HL-60/S4 treated with retinoic acid at 250 ng/mL for 4 days and 3 days (cell line): Measurements from ENCODE around the gene AHDC1.
"Not testable (repeated sequence)": the region's sequence is repeated elsewhere in the genome, so short reads cannot be mapped to it uniquely, and the experiment has no call there.

Experiments
- in situ Hi-C: fragments of 300-500 bp; cut with MboI; formaldehyde crosslinking; loops from 2 replicates; pipeline ENCODE4 v1.7.0; 2022; ENCODE audit warnings: low sequenced_read_pairs

Gene AHDC1, protein sequence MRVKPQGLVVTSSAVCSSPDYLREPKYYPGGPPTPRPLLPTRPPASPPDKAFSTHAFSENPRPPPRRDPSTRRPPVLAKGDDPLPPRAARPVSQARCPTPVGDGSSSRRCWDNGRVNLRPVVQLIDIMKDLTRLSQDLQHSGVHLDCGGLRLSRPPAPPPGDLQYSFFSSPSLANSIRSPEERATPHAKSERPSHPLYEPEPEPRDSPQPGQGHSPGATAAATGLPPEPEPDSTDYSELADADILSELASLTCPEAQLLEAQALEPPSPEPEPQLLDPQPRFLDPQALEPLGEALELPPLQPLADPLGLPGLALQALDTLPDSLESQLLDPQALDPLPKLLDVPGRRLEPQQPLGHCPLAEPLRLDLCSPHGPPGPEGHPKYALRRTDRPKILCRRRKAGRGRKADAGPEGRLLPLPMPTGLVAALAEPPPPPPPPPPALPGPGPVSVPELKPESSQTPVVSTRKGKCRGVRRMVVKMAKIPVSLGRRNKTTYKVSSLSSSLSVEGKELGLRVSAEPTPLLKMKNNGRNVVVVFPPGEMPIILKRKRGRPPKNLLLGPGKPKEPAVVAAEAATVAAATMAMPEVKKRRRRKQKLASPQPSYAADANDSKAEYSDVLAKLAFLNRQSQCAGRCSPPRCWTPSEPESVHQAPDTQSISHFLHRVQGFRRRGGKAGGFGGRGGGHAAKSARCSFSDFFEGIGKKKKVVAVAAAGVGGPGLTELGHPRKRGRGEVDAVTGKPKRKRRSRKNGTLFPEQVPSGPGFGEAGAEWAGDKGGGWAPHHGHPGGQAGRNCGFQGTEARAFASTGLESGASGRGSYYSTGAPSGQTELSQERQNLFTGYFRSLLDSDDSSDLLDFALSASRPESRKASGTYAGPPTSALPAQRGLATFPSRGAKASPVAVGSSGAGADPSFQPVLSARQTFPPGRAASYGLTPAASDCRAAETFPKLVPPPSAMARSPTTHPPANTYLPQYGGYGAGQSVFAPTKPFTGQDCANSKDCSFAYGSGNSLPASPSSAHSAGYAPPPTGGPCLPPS (N-terminal part only)

DNA sequence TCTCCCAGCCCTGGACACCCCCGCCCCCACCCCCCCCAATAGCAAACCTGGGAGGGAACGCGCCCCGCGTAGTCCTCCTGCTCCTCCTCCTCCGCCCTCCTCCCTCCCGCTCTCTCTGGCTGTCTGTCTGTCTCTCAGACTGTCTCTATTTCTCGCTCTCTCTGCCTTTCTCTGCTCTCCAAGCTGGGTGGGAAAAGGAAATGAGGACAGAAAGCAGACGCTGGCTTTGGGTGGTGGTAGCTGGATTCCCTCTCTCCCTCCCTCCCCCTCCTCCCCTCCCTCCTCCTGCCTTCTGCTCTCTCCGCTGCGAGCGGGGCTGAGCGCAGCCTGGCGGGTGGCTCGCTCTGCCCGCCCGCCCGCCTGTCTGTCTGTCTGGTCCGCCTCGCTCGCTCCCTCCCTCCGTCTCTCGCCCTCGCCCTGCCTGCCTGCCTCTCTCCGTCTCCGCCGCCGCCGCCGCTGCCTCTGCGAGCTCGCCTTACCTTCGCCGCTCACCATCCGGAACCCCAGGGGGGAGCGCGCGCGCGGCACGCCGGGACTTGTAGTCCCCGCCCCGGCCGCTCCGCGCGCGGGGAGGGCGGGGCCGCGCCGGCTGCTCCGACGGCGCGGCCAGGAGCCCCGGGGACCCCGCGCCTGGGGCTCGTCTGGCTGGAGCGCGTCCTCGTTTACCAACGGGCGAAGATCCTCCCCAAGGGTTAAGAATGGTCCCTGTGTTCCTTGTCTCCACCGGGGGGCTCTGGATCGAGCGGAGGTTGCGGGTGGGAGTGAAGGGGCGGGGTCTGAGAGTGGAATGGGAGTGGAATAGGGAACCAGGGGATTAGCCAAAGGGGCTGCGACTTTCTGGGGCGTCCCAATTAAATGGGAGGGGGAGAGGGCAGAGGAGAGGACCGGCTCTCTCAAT lies at the start of gene AHDC1:
AHDC1 (minus strand) TSS at position 464 of the 898 bp plus-strand sequence. CDS start 52,029 bp downstream, outside the sequence.
- in situ Hi-C loops, result loop anchor here (10.0 kb wide), 1 partner anchor 209 kb away; the partner anchor contains the start of gene GPR3

DNA sequence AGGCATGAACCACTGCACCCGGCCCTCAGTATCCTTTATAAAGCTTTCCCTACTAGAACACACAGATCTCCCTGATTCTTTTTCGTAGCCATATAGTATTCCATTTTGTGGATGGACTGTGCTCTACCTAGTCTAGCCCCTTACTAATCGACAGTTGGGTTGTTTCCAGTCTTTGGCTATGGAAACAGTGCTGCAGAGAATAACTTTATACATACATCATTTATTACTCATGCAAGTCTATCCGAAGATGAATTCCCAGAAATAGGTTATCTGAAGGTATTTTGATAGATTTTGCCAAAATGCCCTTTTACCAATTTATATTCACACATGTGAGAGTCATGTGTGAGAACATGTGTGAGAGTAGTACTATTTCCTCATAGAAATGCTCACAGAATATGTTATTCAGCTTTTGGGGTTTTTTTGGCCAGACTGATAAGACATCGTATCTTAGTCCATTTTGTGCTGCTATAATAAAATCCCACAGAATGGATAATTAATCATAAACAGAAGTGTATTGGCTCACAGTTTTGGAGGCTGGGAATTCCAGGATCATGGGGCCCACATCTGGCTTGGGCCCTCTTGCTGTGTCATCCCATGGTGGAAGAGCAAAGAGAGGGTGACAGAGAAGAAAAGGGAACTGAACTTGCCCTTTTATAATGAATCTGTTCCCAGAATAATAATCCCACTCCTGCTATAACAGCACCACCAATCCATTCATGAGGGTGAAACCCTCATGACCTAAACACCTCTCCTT lies 48.3 kb upstream of the AHDC1 start:
- in situ Hi-C loops, result no loop called here

DNA sequence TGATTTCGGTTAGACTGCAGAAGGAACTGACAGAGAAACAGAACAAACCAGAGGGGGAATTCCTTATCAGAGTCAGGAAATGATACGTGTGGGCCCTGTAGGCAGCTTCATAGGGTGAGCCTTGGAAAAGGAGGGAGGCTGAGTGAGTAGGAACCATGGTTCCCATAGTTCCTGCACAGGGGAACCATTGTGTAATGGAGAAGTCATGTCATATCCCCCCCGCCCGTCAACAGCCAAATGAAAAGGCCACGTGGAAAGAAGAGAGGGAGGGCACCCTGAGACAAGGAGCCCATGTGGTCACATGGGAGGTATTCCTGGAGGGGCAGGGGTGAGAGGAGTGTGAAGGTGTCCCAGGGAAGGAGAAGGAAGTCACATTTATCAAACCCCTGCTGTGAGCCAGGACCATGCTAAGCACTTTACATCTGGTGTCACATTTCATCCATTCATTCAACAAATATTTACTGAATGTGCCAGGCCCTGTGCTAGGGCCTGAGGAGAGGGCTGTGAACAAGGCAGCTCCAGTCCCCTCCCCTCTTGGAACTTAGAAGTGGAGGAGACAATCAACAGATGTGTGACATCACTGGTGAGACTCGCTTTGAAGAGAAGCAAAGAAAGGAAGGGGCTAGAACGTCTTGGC lies 46.7 kb upstream of the AHDC1 start:
- in situ Hi-C loops, result no loop called here

DNA sequence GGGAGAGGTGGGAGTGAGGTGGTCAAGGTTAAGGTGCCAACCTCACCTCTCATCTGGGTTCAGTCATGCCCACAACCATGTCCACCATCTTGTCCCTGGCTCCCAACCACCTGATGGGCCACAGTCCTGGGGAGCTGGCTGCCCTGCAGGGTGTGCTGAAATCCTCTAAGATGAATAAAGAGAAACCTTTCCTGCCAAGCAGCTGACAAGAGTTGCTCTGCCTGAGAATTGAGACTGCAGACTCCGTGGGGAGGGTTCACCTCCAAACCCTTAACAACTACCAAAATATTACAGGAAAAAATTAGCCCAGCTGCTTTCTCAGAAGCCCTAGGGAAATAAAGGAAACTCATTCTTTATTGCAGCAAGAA lies 46.2 kb upstream of the AHDC1 start:
- in situ Hi-C loops, result no loop called here

DNA sequence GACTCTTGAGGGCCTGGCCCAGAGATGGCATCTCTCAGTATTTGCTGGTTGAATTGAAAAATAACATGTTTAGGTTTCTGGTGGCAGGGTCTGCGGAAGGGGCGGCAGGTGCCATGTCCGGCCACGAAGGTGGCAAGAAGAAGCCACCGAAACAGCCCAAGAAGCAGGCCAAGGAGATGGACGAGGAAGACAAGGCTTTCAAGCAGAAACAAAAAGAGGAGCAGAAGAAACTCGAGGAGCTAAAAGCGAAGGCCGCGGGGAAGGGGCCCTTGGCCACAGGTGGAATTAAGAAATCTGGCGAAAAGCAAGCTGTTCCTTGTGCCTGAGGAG lies 45.3 kb upstream of the AHDC1 start:
- in situ Hi-C loops, result no loop called here

DNA sequence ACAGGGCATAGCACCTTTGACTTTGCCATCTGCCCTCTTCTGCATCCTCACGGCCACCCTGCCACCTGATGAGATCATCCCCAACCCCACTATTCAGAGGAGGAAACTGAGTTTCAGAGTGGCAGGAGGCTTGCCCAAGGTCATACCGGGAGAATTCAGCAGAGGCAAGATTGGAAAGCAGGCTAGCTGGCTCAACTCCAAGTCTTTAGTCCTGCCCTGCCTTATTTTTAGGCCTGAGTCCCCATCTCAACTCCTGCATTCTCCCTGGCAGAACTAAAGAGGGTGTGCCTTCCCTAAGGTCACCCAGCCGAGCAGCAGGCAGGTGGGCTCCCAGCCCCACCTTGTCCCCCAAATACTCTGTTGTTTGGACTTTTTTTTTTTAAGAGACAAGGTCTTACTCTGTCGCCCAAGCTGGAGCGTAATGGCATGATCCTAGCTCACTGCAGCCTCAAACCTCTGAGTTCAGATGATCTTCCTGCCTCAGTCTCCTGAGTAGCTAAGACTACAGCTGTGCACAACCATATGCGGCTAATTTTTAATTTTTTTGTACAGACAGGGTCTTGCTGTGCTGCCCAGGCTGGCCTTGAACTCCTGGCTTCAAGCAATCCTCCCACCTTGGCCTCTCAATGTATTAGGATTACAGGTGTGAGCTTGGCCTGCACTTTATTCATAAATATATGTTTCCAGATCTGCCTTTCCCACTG lies 44.8 kb upstream of the AHDC1 start:
- in situ Hi-C loops, result no loop called here

DNA sequence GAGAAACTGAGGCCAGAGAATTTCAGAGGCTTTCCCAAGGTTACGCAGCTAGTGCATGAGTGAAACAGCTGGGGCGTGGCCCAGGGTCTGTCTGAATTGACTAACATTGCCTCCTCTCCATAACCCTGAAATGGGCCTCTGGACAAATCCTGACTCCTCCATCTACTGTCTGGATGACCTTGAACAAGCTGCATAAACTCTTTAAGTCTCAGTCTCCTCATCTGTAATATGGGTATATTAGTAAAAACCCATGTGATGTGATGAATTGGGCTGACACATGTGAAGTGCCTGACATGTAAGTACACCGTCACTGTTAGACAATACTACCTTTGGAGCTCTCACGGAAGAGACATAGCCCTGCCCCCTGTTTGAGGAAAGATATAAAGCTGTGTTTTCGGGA lies 43.4 kb upstream of the AHDC1 start:
- in situ Hi-C loops, result no loop called here

DNA sequence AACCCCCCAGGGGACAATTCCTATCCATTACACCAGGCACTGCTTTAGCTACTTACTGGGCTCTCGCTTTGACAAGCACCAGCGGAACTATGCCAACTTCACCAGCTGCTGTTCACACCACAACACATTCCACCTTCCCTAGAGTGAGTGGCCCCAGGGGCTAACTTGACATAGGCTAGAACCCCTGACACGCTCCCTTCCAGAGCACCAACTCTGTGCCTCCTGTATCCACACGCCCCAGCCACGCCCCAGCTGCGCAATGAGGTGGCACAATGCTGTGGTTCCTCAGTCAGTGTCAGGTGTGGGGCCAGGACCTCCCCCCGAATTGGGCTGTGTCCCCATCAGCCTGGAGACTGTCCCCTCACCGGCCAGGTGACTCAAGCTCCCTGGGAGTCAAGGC lies 42.7 kb upstream of the AHDC1 start:
- in situ Hi-C loops, result no loop called here

DNA sequence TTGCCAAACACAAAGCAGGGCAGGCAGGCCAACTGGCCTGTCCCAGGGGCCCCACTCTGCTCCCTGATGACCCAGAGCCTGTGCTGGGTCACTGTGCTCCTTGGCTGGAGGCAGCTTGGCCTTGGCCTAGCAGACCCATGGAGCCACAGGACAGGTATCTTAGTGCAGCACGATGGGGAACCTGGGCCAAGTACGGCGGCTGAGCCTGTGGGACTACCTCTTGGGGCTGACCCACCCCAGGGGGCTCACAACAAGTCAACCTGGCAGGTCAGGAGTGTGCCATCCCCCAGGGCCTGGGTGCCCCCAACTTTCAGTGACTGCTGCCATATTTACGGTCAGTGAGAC lies 41.1 kb upstream of the AHDC1 start:
- in situ Hi-C loops, result no loop called here

DNA sequence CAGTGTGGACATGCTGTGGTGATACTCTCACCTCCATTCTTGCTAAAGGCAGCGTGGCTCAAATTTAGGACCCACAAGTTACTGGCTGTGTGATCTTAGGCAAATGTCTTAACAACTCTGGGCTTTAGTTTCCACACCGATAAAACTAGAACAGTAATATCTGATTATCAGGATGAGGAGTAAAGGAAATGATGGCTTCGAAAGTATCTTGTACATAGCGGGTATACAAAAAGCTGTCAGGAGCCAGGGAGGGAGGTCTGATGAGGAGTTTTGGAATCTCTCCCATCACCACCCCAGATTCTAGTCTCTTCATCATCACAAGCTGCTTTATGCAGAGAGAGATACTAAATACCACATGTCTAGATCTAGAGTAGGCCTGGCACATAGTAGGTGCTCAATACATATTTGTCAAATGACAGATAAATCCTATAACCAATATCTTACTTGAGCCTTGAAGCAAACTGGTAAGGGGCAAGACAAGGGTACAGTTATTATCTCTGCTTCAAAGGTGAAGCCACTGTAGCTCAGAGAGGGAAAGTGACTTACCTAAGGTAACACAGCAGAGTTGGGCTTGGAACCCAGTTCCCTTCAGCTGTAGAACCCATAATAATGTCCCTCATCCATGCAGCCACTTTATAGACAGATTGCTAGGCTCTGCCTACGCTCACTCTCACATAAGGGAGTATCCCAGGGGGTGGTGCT lies 40.6 kb upstream of the AHDC1 start:
- in situ Hi-C loops, result no loop called here

DNA sequence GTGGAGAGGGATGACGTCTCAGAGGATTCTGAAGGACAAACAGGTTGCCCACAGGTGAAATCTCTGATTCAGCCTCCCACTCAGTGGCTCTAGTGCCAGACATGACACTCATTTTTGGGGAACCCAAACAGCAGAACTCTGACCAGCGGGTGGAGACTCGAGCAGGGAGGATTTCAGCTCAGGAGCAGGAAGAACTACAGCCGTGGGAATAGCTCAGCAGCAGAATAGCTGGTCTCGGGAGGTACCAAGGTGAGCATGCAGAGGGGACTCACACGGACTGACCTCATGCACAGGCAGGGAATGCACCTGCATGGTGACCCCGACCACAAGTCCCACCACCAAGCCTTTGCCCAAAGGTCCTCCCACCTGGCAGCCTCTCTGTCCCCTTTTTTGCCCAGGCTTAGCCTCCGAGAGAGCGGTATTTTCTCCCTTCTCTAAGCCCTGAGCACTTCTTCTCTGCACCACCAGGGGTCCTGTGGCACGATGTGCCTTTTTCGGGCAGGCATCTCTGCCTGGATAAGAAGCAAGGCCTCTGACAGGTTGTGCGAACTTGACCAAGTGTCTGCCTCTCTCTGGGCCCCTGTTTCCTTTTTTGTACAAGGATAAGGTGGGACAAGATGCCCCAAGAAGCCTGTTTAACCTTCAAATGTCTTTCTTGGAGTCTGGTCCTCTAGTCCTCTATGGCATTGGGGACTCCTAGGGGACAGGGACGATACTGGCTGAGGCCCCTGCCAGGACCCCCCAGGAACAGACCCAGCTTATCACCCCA lies 39.8 kb upstream of the AHDC1 start:
- in situ Hi-C loops, result no loop called here

DNA sequence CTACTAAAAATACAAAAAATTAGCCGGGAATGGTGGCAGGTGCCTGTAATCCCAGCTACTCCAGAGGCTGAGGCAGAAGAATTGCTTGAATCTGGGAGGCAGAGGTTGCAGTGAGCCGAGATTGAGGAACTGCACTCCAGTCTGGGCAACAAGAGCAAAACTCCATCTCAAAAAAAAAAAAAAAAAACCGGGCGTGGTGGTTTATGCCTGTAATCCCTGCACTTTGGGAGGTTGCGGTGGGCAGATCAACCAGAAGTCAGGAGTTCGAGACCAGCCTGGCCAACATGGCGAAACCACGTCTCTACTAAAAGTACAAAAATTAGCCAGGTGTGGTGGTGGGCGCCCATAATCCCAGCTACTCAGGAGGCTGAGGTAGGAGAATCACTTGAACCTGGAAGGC lies 36.6 kb upstream of the AHDC1 start:
- in situ Hi-C loops, result not testable (repeated sequence)

DNA sequence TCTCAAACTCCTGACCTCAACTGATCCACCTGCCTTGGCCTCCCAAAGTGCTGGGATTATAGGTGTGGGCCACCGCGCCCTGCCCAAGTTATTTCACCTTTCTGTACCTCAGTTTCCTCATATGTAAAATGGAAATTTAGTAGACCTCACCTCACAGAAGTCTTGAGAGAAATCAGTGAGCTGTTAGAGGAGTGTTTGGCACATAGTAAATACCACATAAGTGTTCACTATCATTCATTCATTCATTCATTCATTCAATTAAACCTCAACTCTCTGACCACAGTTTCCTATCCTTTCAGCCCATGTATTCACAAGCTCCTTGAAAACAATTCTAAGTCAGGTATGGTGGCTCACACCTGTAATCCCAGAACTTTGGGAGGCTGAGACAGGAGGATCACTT lies 34.9 kb upstream of the AHDC1 start:
- in situ Hi-C loops, result no loop called here

DNA sequence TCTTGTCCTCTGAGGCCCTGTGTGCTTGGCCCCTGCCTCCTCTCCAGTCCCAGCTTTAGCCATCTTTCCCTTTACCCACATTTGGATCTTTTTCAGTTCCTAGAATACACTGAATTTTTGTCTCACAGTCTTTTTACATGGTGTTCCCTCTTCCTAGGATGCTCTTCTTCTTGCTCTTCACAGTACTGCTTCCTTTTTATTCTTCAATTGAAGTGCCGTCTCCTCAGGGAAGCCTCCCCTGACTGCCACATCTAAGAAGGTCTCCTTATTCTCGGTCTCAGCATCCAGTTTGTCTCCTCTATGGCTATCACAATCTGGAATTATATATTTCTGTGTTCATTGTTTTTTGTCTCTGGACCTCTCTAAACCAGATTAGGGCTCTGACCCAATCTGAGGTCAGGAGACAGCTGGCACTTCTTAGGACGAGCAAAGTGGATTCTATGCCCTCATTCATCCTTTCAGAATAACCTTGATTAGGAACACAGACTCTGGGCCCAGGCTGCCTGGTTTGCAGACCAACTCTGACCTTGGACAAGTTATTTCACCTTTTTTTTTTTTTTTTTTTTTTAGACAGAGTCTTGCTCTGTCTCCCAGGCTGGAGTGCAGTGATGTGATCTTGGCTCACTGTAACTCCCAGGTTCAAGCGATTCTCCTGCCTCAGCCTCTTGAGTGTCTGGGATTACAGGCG lies 34.2 kb upstream of the AHDC1 start:
- in situ Hi-C loops, result no loop called here

DNA sequence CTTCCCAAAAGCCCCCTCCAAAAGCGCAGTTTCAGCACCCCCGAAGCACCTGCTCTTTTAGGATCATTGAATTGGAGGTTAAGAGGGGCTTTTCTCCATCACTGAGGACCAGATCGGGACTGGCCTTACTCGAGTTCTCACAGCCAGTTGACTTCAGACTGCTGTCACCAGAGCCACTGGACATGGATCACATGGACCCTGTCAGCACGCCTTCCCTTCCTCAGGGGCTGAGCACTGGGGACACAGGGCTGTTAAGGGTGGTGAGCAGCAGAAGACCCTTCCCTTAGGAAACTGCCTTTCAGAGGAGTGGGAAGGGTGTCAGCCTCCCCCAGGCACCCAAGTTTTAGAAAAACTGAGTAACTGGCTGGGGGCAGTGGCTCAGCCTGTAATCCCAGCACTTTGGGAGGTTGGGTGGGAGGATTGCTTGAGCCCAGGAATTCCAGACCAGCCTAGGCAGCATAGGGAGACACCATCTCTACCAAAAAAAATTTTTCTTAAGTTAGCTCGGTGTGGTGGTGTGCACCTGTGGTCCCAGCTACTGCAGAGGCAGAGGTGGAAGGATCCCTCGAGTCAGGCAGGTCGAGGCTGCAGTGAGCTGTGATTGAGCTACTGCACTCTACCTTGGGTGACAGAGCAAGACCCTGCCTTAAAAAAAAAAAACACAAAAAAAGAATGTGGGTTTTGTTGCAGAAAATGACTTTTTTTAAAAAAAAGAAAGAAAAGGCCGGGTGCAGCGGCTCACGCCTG lies 31.6 kb upstream of the AHDC1 start:
- in situ Hi-C loops, result no loop called here

DNA sequence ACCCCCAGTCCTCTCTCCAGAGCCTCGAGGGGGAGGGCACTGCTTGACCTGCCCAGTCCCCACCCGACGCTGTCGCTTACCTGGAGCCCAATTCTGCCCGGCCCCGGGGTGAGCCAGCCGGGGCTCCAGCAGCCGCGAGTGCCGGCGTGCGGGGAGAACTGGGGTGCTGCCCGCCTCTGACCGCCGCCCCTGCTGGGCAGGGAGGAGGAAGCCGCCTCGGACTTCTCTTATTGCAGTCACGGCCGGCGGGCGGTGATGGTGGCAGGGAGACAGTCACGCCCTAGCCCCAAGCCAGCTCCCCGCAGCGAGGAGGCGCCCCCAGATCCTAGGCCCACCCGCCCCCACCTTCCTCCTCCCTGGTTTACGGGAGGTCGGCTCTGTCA lies 31.0 kb upstream of the AHDC1 start, which contains the start of gene FGR:
FGR (minus strand) TSS at position 201 of the 383 bp plus-strand sequence. CDS start 11,269 bp downstream, outside the sequence.
- in situ Hi-C loops, result no loop called here
